Kidney epithelial cell (primary cell): Measurements from ENCODE around the gene ALOXE3. TPM values are rescaled to one million over a fixed set of nuclear protein-coding genes. Genes with fewer than 3 reads are reported as not detected.
A peak's percentile ranks its signal among the peaks of the same experiment; 100 is the strongest.

Experiments
- DNase-seq: peaks from one replicate; pipeline ENCODE4 v3.0.0-alpha.2; 2010; ENCODE audit warnings: low read depth
- H3K27me3 ChIP-seq: 2 replicates; pipeline ENCODE4 v1.6.0; 2011; ENCODE audit warnings: low read length; ENCODE audit not compliant: control insufficient read depth, insufficient read depth
- H3K36me3 ChIP-seq: 2 replicates; pipeline ENCODE4 v1.5.1; 2011; ENCODE audit warnings: low read length; ENCODE audit not compliant: control insufficient read depth, insufficient read depth
- H3K4me3 ChIP-seq: 2 replicates; pipeline ENCODE4 v1.5.1; 2011; ENCODE audit warnings: low read depth, mild to moderate bottlenecking, control low read depth, low read length
- CTCF ChIP-seq: IDR thresholded peaks from 2 replicates; pipeline ENCODE4 v1.5.1; 2011; ENCODE audit warnings: mild to moderate bottlenecking, moderate library complexity, low read length, control low read depth, inconsistent platforms; ENCODE audit not compliant: insufficient read depth, poor library complexity, severe bottlenecking
- total RNA-seq: library from RNA; depleted of rRNA; stranded (reverse); fragments of >200 nt; gene quantifications from 2 replicates; pipeline ENCODE4 v1.2.3, GENCODE V29; 2015

Gene ALOXE3
- total RNA-seq, 1 donor from 2014 or later = 0.75 TPM

- Histone ChIP-seq H3K36me3 (peaks cover 3% of the 10 kb centered on the region), H3K27me3 (no peaks in the 10 kb centered on the region), H3K4me3 (peak overlapping the region; percentile 98)
- no peak for TF ChIP-seq CTCF
- no peak for DNase-seq
Measured at GRCh38 chr17:8162997-8163977, 45.0 kb upstream of the ALOXE3 start.

GRCh38 chr17:8162233-8162996 lies 44.1 kb upstream of the ALOXE3 start, which contains the start of gene VAMP2:
TSS of gene VAMP2 (minus strand) at chr17:8162948. CDS start at chr17:8162879, 69 bp downstream.
- Histone ChIP-seq H3K27me3 (no peaks in the 10 kb centered on the region), H3K36me3 (peaks cover 3% of the 10 kb centered on the region), H3K4me3 (peak within 1 kb of the TSS; percentile 98)
- no peak for TF ChIP-seq CTCF
- DNase-seq = no peak

- Histone ChIP-seq H3K36me3 (peaks cover 3% of the 10 kb centered on the region), H3K4me3 (peak overlapping the region; percentile 98), H3K27me3 (no peaks in the 10 kb centered on the region)
- DNase-seq = no peak
- TF ChIP-seq CTCF = no peak
Measured at GRCh38 chr17:8161289-8162232, 43.2 kb upstream of the ALOXE3 start.

- TF ChIP-seq CTCF = no peak
- no peaks in the 10 kb centered on the region for H3K27me3 ChIP-seq
- H3K36me3 ChIP-seq = peaks cover 3% of the 10 kb centered on the region
- no peak for DNase-seq
- no peak overlapping the region for H3K4me3 ChIP-seq
Measured at GRCh38 chr17:8160741-8161221, 42.5 kb upstream of the ALOXE3 start.

- Histone ChIP-seq H3K36me3 (peaks cover 3% of the 10 kb centered on the region), H3K4me3 (no peak overlapping the region), H3K27me3 (no peaks in the 10 kb centered on the region)
- DNase-seq = no peak
- no peak for TF ChIP-seq CTCF
Measured at GRCh38 chr17:8160224-8160577, 41.9 kb upstream of the ALOXE3 start.
